GM21723 (cell line): ENCODE measurements around the gene ROCK2.

ENCODE experiments used
- ATAC-seq: cut with Tn5 transposase; IDR thresholded peaks from one replicate; pipeline ENCODE4 v1.9.1; 2021; ENCODE audit warnings: mild to moderate bottlenecking, moderate library complexity; ENCODE audit not compliant: unreplicated experiment

The ROCK2 gene

DNA sequence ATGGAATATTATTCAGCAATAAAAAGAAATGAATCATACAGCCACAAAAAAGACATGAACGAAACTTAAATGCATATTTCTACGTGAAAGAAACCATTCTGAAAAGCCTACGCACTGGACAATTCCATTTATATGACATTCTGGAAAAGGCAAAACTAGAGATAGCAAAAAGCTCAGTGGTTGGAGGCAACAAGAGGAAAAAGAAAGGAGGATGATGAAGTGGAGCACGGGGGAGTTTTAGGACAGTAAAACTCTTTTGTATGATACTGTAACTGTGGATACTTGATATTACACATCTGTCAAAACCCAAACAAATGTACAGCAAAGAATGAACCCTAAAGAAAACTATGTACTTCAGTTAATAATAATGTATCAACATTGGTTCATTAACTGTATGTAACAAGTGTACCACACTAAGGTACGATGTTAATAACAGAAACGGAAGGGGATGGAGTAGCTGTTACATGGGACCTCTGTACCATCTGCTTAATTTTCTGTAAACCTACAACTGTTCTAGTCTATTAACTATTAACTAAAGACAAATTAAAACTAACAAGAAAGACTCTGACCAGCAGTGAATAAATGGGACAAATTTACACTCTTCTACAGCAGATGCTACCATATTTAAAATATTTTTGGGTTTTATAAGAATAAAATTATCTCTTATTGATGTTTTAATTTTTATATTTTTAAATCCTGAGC is 31.5 kb downstream of the ROCK2 start:
- ATAC-seq, result no peak

DNA sequence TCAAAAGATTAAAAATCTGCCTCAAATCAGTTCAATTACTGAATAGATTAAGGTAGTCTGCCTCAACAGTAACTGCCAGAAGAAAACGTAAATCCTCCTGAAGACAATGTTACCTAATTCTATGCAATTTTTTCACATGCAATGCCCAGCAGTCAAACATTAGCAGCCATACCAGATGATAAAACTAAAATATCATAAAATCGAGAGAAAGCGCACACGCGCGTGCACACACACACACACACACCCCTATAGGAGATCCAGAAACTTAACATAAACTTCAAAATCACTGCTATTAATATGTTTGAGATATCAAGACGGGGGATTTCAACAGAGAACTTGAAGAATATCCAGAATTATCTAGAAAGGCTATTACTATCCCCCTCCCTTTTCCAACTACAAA is 32.9 kb downstream of the ROCK2 start:
- no peak for ATAC-seq

DNA sequence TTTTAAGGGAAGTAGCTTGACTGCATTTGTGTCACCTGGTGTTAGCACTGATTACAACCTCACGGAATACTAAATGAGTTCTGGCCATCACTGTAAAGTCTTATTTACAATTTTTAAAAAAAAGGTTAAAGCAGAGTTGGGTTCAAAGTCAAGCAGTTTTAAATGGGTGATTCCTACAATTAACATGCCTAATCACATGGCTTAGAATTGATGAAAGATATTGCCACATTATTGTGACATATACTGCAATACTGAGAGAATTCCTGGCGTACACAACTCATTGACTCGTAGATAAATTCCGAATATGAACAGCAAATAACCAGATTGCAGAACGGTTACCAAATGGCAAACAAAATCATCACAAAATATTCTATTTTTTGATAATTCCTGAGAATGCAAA is 34.2 kb downstream of the ROCK2 start:
- ATAC-seq, result no peak

DNA sequence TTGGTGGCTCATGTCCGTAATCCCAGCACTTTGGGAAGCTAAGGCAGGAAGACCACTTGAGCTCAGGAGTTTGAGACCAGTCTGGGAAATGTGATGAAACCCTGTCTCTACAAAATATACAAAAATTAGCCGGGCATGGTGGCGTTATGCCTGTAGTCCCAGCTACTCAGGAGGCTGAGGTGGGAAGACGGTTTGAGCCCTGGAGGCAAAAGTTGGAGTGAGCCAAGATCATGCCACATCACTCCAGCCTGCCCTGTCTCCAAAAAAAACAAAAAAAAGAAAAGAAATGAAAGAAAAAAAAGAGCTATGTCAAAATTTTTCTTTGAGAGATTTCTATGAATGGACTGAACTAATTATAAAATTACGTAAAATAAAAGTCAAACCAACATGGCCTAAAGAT is 34.7 kb downstream of the ROCK2 start:
- ATAC-seq, result no peak

DNA sequence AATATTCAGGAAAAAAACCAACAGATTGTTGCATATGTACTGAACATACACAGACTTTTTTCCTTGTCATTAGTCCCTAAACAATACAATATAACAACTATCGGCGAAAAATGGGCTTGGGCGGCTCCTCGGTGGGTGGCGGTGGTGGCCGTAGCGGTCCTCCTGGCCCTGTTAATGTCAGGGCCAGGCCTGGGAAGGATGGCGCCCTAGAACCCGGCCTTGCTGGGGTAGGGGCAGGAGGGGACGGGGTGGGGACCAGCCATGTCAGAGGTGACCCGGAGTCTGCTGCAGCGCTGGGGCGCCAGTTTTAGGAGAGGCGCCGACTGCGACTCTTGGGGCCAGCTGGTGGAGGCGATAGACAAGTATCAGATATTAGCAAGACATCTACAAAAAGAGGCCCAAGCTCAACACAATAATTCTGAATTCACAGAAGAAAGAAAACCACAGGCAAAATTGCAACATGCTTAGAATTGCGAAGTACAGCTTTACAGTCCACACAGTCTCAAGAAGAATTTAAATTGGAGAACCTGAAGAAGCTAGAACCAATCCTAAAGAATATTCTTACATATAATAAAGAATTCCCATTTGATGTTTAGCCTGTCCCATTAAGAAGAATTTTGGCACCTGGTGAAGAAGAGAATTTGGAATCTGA is 36.5 kb downstream of the ROCK2 start:
- ATAC-seq, result no peak

DNA sequence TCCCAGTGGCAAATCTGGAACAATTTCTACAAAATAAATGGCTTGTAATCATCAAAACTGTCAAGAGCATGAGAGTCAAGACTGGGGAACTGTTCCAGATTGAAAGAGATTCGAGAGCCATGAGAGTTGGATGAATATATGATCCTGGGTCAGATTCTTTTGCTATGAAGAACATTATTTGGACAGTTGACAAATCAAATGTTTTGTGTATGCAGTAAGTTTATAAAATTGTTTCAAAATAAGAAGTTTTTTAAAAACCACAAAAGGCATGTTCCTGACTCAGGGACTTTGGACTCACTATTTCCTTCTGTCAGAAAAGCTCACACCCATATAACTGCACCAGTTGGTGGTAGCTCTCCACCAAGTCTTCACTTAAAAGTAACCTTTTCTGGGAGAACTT is 38.5 kb downstream of the ROCK2 start:
- no peak for ATAC-seq

DNA sequence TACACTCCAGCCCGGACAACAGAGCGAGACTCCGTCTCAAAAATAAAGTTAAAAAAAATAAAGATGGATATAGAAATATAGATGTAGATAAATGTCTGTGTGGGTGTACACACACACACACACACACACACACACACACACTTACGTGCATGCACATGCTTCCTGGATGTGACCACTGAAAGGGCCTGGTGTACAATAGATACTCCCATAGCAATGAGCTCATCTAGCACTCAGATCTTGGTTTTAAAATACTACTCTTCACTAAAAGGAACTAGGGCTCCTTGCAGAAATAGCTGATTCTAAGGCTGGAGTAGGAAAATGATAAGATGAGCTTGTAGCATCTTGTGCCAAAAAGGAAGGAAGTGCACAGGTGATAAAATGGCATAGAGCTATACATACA is 39.1 kb downstream of the ROCK2 start:
- no peak for ATAC-seq

DNA sequence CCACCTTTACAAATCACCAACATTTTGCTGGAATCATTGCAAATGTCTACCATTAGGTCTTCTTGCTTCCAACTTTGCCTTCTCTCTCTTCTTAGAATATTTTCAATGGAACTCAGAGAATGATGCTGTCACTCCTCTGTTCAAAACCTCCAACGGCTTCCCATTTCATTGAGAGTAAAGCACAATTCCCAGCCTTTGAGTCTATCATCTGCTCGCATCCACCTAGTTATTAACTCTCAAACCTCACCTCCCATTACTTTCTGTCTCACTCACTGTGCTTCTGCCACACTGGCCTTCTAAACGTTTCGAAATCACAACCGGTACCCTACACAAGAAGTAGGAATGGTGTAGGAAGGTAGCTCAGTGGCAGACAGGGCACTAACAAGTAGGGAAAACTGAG is 40.0 kb downstream of the ROCK2 start:
- ATAC-seq, result no peak

DNA sequence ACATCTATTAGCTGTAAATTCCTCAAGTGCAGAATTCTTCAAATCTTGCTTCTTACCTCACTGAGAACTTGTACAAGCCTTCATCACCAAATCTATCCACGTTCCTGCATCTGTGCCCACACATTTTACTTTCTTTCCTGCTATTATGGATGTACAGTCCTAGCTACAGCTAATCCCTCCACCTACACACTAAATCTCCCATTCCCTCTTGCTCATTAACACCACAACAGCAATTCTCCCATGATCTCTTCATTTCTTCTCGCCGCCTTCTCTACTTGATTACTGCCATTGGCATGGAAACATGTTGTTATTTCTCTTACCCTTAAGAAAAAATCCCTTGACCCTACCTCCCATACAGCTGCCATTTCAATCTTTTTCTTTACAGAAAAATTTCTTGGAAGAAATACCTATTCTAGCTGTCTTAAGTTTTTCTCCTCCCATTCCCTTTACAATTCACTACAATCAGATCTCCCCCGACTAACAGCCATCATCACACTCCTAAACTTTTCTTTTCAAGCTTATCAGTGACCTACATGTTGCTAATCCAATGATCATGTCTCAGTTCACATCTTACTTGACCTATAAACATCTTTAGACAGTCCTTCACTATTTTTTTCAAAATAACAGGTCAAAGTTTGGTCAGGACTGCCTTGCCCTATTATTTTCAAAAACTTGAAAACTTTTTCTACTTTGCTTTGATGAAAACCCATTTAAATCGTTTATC is 41.0 kb downstream of the ROCK2 start:
- no peak for ATAC-seq

DNA sequence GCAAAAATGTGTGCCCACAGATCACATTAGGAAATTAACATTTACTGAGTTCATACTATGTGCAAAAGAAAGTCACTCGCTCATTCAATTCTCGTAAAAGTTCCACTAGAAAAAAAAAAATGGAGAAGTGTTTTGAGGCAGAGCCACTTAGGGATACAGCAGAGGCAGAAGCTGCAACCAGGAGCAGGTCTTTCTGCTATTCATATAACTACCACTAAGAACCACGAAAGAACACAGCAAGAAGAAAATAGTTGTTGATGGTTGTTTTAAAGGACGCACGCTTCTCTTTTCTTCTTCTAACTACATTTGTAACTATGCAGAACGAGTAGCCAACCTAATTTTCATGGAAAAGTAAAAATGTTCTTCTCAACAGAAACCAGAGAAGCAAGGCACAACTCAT is 45.0 kb downstream of the ROCK2 start:
- no peak for ATAC-seq

DNA sequence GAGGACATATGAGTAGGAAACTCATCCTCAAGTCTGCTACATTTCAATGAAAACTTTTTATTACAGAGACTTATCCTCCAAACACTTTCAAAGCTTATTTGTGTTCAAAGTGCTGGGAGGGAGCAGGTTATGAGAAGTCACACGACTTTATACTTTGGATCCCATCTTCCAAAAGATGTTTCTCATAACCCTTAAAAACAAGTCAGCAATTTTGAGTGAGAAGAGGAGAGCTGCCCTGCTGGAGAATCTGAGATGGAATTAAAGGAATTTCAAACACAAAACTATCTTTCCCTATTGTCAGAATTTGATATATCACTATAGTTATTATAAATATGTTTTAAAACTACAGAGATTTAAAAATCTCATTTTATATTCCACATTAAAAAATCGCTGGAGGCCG is 45.8 kb downstream of the ROCK2 start:
- ATAC-seq, result no peak

DNA sequence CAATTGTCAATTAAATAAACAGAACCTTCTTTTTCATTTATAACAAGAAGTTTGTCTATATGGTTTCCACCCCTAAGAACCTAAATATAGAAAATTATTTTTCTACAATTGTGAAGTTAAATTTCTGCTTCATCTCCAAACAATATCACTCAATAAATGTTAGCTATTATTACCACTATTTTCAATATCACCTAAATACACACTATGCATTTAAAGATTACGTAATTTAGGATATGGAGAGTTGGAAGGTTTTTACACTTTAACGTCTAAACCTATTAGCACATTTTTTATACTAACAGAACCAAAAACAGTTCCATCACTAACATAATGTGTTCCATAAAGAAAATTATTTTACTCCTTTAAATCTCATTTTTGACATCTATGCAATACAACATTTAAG is 48.0 kb downstream of the ROCK2 start:
- ATAC-seq, result no peak

DNA sequence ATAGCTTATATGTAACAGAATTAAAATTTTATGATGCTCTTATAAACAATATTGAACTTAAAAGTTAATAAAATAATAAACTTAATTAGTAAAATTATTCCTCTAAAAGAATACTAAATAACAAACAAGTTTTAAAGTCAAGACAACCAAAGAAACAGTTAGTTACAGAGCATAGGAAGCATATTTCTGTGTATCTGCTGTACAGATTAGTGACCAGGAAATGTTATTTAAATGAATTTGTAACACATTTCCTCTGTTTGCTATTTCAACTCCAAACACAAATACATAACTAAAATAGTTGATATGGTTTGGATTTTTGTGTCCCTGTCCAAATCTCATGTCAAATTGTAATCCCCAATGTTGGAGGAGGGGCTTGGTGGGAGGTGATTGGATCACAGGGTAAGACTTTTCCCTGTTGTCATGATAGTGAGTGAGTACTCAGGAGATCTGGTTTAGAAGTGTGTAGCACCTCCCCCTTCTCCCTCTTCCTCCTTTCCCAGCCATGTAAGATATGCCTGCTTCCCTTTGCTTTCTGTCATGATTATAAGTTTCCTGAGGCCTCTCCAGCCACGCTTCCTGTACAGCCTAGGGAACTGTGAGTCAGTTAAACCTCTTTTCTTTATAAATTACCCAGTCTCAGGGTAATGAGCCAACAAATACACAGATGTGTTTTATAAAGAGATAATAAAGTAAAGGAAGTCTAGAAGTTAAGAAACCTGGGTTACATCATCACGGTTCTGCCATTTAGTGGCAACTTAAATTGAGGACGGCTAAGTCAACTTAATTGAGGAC is 51.8 kb downstream of the ROCK2 start:
- ATAC-seq, result no peak

DNA sequence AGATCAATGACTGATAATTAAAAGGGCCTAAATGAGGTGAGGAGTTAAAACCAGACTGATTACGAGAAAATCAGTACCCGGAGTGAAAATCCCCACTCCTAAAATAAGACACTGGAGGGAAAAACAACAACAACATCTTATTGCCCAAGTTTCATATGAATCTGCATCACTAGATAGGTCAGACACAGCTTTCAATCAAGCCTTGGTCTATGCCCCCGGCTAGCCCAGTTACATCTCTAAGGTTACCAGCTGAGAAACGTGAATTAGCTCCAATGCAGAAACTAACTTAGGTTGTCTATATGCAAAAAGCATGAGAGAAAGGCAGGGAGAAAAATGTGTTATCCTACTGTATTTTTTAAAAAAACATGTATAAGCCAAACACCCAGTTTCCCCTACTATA is 53.7 kb downstream of the ROCK2 start:
- no peak for ATAC-seq

DNA sequence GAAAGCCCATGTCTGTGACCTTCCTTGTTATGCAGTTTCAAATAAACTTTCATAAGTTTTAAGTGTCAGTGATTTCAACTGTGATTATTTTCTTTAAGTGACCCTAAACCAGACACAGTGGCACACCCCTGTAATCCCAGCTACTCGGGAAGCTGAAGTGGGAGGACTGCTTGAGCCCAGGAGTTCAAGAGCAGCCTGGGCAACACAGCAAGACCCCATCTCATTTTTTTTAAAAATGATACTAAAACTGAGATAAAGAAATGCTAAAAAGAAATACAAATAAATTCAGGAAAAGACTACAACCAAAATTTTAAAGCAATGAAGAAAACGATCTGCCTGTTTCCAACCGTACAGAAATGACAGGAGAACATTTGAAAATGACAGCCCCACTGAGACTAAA is 54.2 kb downstream of the ROCK2 start:
- no peak for ATAC-seq

DNA sequence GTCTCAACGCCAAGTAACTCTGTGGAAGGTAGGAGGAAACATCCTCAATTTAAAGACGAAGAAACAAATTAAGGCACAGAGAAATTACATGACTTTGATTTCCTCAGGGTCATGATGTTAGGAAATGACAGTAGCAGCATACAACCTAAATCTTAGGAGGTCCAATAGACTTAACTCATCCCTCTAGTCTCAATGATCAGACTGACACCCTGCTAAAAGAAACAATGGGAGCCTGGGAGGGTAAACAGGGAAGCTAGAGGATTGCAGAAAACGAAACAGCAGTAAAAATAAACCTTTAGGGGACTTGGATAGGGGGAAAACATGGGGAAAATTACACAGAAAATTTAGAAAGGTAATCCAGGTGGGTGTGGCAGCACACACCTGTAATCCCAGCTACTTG is 56.0 kb downstream of the ROCK2 start:
- ATAC-seq, result no peak

DNA sequence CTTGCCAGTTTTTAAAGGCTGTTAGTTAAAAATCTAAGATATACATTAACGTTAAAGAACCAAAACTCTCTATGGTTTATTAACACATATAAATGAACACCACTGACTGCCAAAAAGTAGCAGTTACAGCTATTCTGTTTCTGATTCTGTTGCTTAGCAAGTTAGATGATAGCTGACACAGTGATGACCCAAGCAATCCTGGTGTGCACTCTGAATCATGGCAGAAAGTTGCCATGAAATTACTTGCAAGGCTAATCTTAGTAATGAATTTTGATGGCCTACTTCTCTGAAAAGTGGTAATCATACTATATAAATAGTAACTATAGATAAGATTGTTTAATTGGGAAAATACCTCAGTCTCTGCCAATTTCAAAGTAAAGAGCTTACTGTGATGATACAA is 57.7 kb downstream of the ROCK2 start:
- no peak for ATAC-seq

DNA sequence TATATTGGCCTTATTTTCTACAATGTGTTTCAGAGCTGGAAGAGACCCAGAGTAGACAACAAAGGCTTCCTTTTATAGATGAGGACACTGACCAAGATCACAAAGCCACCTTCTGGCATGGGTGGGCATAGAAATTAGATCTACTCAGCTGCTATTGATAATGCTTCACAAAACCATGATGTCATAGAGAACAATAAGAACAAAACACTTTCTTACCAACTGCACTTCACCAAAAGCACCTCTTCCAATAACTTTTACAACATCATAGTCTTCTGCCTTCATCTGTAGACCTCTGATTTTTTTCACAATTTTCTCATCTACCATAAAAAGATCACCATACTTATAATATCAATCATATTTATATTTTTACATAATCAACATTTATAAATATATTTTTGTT is 58.1 kb downstream of the ROCK2 start:
- no peak for ATAC-seq

DNA sequence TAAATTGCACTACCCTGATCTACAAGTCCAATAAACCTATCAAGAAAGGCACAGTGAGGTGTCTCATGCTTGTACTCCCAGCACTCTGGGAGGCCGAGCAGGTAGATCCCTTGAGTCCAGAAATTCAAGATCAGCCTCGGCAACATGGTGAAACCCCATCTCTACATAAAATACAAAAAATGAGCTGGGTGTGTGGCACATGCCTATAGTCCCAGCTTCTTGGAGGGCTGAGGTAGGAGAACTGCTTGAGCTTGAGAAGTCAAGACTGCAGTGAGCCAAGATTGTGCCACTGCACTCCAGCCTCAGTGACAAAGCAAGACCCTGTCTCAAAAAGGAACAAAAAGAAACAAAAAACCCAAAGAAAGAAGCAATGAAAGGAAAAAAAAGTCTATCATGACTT is 58.9 kb downstream of the ROCK2 start:
- ATAC-seq, result no peak

DNA sequence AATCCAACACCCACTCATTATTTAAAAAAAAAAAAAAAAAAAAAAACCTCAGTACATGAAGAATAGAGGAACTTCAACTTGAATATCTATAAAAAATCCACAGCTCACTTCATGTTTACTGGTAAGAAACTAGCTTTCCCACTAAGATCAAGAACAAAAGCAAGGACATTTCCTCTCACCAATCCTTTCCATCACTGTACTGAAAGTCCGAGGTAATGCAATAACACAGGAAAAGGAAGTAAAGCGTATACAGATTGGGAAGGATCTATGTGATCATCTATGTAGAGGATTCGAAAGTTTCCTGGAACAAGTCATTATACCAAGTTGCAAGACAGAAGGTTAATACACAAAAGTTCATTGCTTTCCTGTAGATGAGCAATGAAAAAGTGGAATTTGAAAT is 63.2 kb downstream of the ROCK2 start:
- ATAC-seq, result no peak

DNA sequence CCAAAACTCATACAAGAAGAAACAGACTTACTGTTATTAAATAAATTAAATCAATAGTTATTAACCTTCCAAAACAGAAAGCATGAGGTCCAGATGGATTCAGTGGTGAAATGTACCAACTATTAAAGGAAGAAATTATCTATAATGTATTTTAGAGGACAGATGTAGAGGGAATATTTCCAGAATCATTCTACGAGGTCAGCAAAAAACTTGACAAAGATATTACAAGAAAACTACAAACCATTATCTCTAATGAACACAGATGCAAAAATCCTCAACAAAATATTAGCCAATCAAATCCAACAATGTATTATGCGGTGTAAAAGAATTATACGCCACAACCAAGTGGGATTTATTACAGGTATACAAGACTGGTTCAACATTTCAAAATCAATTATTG is 63.7 kb downstream of the ROCK2 start:
- no peak for ATAC-seq

DNA sequence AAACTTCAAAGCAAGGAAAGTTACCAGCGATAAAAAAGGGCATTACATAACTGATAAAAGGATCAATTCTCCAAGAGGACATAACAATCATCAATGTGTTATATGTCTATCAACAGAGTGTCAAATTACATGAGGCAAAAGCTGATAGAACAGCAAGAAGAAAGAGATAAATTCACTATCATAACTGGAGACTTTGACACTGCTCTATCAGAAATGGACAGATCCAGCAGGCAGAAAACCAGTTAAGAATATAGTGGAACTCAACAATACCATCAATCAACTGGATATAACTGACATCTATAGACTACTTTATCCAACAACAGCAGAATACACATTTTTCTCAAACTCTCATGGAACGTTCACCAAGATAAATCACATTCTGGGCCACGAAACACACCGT is 65.0 kb downstream of the ROCK2 start:
- no peak for ATAC-seq
